Neural progenitor cell (in vitro differentiated cells): ENCODE results near the gene INKA1. TPM values are rescaled to one million over a fixed set of nuclear protein-coding genes. Genes with fewer than 3 reads are reported as not detected.

Source experiments
- DNase-seq: peaks from one replicate; pipeline ENCODE4 v3.0.0-alpha.2; 2016; ENCODE audit warnings: low spot score
- H2AFZ ChIP-seq: fragments of 200-600 bp; sonication (generic); replicated peaks from 2 replicates; pipeline ENCODE4 v1.6.1; 2016; ENCODE audit warnings: antibody characterized with exemption
- H3F3A ChIP-seq: fragments of 200-600 bp; sonication (generic); 2 replicates; pipeline ENCODE4 v1.6.1; 2016; ENCODE audit warnings: antibody characterized with exemption, low read depth
- H3K27ac ChIP-seq: fragments of 200-600 bp; sonication (generic); 2 replicates; pipeline ENCODE4 v1.5.1; 2016; ENCODE audit warnings: mild to moderate bottlenecking
- H3K27me3 ChIP-seq: fragments of 200-600 bp; sonication (generic); 2 replicates; pipeline ENCODE4 v1.6.1; 2016; ENCODE audit warnings: mild to moderate bottlenecking, moderate library complexity
- H3K36me3 ChIP-seq: fragments of 200-600 bp; sonication (generic); 2 replicates; pipeline ENCODE4 v1.5.1; 2016
- H3K4me1 ChIP-seq: fragments of 200-600 bp; sonication (generic); 2 replicates; pipeline ENCODE4 v1.6.1; 2016; ENCODE audit warnings: mixed run types
- H3K4me2 ChIP-seq: fragments of 200-600 bp; sonication (generic); 2 replicates; pipeline ENCODE4 v1.6.1; 2016
- H3K4me3 ChIP-seq: fragments of 200-600 bp; sonication (generic); 2 replicates; pipeline ENCODE4 v1.5.1; 2016
- H3K79me2 ChIP-seq: fragments of 200-600 bp; sonication (generic); 2 replicates; pipeline ENCODE4 v1.6.1; 2016; ENCODE audit warnings: low read depth
- H3K9ac ChIP-seq: fragments of 200-600 bp; sonication (generic); 2 replicates; pipeline ENCODE4 v1.6.1; 2016
- H3K9me3 ChIP-seq: fragments of 200-600 bp; sonication (generic); 2 replicates; pipeline ENCODE4 v1.5.1; 2016; ENCODE audit warnings: low read depth
- H4K20me1 ChIP-seq: fragments of 200-600 bp; sonication (generic); 2 replicates; pipeline ENCODE4 v1.6.1; 2016; ENCODE audit warnings: low read depth
- H3K27ac Mint-ChIP-seq: 3 replicates; pipeline ENCODE4 v1.8.0; 2021; ENCODE audit warnings: mixed read lengths
- H3K27me3 Mint-ChIP-seq: 2 replicates; pipeline ENCODE4 v1.8.0; 2022; ENCODE audit warnings: low read depth, mild to moderate bottlenecking, inconsistent platforms, moderate library complexity, mixed read lengths; ENCODE audit not compliant: insufficient read depth
- H3K36me3 Mint-ChIP-seq: 3 replicates; pipeline ENCODE4 v1.8.0; 2021; ENCODE audit warnings: mixed read lengths
- H3K4me1 Mint-ChIP-seq: 3 replicates; pipeline ENCODE4 v1.8.0; 2021; ENCODE audit warnings: mixed read lengths
- H3K4me3 Mint-ChIP-seq: 3 replicates; pipeline ENCODE4 v1.8.0; 2021; ENCODE audit warnings: mild to moderate bottlenecking, moderate library complexity, mixed read lengths
- H3K9me3 Mint-ChIP-seq: 3 replicates; pipeline ENCODE4 v1.8.0; 2020; ENCODE audit warnings: mixed read lengths
- EZH2 ChIP-seq: fragments of 200-600 bp; sonication (generic); IDR thresholded peaks from 2 replicates; pipeline ENCODE4 v1.6.1; 2017; ENCODE audit warnings: antibody characterized with exemption, mild to moderate bottlenecking, moderate library complexity
- EZH2phosphoT487 ChIP-seq: fragments of 200-600 bp; sonication (generic); IDR thresholded peaks from 2 replicates; pipeline ENCODE4 v1.6.1; 2017; ENCODE audit warnings: antibody characterized with exemption
- total RNA-seq: library from RNA; depleted of rRNA; stranded (reverse); fragments of >200 nt; gene quantifications from 2 replicates; pipeline ENCODE4 v1.2.3, GENCODE V29; 2015; ENCODE audit warnings: low replicate concordance
- TF ChIP-seq, protein P1 (sequence below): fragments of 200-600 bp; sonication (generic); IDR thresholded peaks from 2 replicates; pipeline ENCODE4 v1.5.1; 2017; ENCODE audit warnings: antibody characterized with exemption, mild to moderate bottlenecking

Gene INKA1
- total RNA-seq, 1 donor from 2014 or later, result not detected

DNA sequence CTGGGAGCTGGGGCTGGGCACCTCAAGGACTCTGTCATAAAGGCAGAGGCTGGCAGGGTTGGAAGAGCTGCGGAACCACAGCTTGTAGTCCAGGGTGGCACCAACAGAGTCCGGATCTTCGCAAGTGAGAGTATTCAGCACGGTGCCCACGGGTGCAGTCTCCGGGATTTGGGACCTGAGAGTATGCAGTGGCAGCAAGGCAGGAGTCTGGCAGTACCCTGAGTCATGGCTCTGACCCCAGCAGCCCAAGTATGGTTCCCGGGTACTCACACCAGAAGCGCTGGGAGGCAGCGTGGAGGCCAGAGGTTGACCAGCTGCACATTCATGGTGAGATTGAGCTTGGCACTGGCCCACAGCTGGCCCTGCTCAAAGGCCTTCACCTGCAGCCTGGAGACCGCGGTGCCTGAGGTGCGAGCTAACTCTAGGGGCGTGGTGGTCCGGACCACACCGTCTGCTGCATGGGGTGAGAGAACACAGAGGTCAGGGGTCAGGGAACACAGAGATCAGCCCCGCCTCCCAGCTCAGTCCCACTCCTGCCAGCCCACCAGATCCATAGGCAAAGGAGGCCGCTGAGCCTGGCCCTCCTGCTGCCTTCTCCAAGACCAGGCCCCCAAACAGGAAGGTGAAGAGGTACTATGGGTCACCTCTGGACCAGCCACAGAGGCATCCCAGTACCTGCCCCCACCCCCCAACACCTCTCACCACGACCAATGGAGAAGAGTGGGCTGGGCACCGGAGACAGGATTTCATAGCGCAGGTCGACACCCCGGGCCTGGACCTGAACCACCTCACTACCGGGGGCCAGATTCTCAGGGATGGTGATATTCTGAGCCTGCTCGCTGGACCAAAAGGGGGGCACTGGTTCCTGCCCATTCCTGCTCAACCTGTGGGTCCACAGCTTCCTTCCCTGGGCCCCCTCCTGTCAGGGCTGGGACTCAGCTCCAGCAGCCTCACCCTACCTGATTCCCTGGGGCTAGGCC is 7.8 kb upstream of the INKA1 start:
- Mint-ChIP-seq H3K4me1 (peaks cover 9% of the 10 kb centered on the region), H3K27me3 (peaks cover 14% of the 10 kb centered on the region), H3K4me3 (no peak overlapping the region), H3K36me3 (no peaks in the 10 kb centered on the region), H3K27ac (no peak overlapping the region), H3K9me3 (no peaks in the 10 kb centered on the region)
- Histone ChIP-seq H3K27me3 (no peaks in the 10 kb centered on the region), H3K36me3 (no peaks in the 10 kb centered on the region), H3K9me3 (no peaks in the 10 kb centered on the region), H3K9ac (no peak overlapping the region), H3K4me1 (no peaks in the 10 kb centered on the region), H3K27ac (no peak overlapping the region), H3F3A (no peaks in the 10 kb centered on the region), H4K20me1 (no peaks in the 10 kb centered on the region), H3K79me2 (no peaks in the 10 kb centered on the region), H3K4me2 (no peak overlapping the region), H2AFZ (no peak overlapping the region), H3K4me3 (no peak overlapping the region)
- DNase-seq, result no peak
- TF ChIP-seq EZH2, result no peak
- no peak for TF ChIP-seq EZH2phosphoT487
- TF ChIP-seq, protein P1, sequence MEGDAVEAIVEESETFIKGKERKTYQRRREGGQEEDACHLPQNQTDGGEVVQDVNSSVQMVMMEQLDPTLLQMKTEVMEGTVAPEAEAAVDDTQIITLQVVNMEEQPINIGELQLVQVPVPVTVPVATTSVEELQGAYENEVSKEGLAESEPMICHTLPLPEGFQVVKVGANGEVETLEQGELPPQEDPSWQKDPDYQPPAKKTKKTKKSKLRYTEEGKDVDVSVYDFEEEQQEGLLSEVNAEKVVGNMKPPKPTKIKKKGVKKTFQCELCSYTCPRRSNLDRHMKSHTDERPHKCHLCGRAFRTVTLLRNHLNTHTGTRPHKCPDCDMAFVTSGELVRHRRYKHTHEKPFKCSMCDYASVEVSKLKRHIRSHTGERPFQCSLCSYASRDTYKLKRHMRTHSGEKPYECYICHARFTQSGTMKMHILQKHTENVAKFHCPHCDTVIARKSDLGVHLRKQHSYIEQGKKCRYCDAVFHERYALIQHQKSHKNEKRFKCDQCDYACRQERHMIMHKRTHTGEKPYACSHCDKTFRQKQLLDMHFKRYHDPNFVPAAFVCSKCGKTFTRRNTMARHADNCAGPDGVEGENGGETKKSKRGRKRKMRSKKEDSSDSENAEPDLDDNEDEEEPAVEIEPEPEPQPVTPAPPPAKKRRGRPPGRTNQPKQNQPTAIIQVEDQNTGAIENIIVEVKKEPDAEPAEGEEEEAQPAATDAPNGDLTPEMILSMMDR, result no peak

DNA sequence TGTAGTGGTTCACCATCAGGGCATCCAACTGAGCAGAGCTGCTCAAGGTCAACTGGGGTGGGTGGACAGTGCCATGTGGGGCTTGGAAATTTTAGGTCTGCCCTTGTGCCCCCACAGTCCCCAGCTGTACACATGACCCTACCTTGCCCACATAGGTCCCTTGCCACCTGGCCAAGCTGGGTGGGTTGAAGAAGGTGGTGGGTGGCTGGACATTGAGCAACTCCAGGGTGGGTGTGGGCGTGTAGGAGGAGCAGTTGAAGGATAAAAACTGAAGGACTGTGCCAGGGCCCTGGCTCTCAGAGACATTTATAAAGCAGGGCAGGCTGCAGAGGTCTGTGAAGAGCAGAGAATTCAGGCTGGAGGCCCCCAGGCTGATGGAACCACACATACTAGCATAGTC is 4.0 kb upstream of the INKA1 start:
- Histone ChIP-seq H3K4me2 (no peak overlapping the region), H3K9me3 (no peaks in the 10 kb centered on the region), H3K27ac (no peak overlapping the region), H3K9ac (no peak overlapping the region), H3K36me3 (no peaks in the 10 kb centered on the region), H3F3A (peaks cover 18% of the 10 kb centered on the region), H4K20me1 (peaks cover 3% of the 10 kb centered on the region), H3K4me3 (no peak overlapping the region), H3K27me3 (peaks cover 26% of the 10 kb centered on the region), H2AFZ (no peak overlapping the region), H3K4me1 (peaks cover 8% of the 10 kb centered on the region), H3K79me2 (no peaks in the 10 kb centered on the region)
- Mint-ChIP-seq H3K9me3 (no peaks in the 10 kb centered on the region), H3K36me3 (no peaks in the 10 kb centered on the region), H3K27ac (no peak overlapping the region), H3K27me3 (peaks cover 29% of the 10 kb centered on the region), H3K4me3 (no peak overlapping the region), H3K4me1 (peaks cover 3% of the 10 kb centered on the region)
- DNase-seq, result no peak
- TF ChIP-seq EZH2phosphoT487, result no peak
- TF ChIP-seq EZH2, result no peak
- TF ChIP-seq, protein P1, result no peak

DNA sequence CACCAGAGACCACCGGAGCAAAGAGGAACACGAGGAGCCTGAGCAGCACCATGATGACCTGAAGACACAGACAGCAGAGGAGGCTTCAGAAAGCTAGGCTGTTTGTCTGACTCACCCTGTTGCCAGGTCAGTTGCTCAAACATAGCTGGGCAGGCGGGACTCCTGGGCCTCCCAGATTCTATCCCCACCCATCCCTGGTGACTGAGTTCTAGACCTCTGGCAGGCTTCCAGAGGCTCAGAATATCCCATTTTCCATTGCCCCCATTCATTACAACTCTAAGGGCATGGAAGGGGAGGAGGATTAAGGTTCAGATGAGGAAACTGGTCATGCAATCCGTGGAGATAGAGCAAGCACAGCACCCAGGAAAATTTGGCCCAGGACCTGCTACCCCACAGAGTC is 3.3 kb upstream of the INKA1 start, which contains the start of gene CDHR4:
CDHR4 (minus strand) TSS at position 113 of the 400 bp plus-strand sequence; CDS start at position 52, 61 bp downstream.
- Histone ChIP-seq H2AFZ (no peak within 1 kb of the TSS), H3K9ac (no peak within 1 kb of the TSS), H3F3A (peaks cover 18% of the 10 kb centered on the region), H3K9me3 (no peaks in the 10 kb centered on the region), H3K4me3 (no peak within 1 kb of the TSS), H3K4me2 (no peak within 1 kb of the TSS), H3K4me1 (peaks cover 8% of the 10 kb centered on the region), H3K27me3 (peaks cover 33% of the 10 kb centered on the region), H3K79me2 (no peaks in the 10 kb centered on the region), H4K20me1 (peaks cover 3% of the 10 kb centered on the region), H3K36me3 (no peaks in the 10 kb centered on the region), H3K27ac (no peak within 1 kb of the TSS)
- TF ChIP-seq EZH2, result no peak
- TF ChIP-seq, protein P1, result no peak
- no peak for TF ChIP-seq EZH2phosphoT487
- peaks cover 4% of the 10 kb centered on the region for H3K4me1 Mint-ChIP-seq
- H3K27ac Mint-ChIP-seq, result no peak within 1 kb of the TSS
- peaks cover 28% of the 10 kb centered on the region for H3K27me3 Mint-ChIP-seq
- no peaks in the 10 kb centered on the region for H3K36me3 Mint-ChIP-seq
- no peak for DNase-seq
- H3K4me3 Mint-ChIP-seq, result no peak within 1 kb of the TSS
- H3K9me3 Mint-ChIP-seq, result no peaks in the 10 kb centered on the region
